ENCODE measurements around the gene AXIN1. TPM values are rescaled to one million over a fixed set of nuclear protein-coding genes. Genes with fewer than 3 reads are reported as not detected.

The AXIN1 gene
- total RNA-seq, 4 donors from 2014 or later, result 11.1 to 19.0 (median 15.0) TPM

GRCh38 chr16:275786-276232 lies 76.7 kb downstream of the AXIN1 start, which contains the start of gene RGS11:
Gene RGS11, minus strand, starts transcription at chr16:275944. Its CDS starts 33 bp downstream, at chr16:275911.
- no peak for TF ChIP-seq CTCF (IDR thresholded peaks at IDR 0.05; ENCODE audit: low read depth)

- TF ChIP-seq CTCF (IDR thresholded peaks at IDR 0.05; ENCODE audit: low read depth), result no peak
These were observed 77.4 kb downstream of the AXIN1 start for GRCh38 chr16:275041-275641.

- TF ChIP-seq CTCF (IDR thresholded peaks at IDR 0.05; ENCODE audit: low read depth), result no peak
These were observed 78.7 kb downstream of the AXIN1 start for GRCh38 chr16:273547-274421.

- no peak for TF ChIP-seq CTCF (IDR thresholded peaks at IDR 0.05; ENCODE audit: low read depth)
These were observed 79.6 kb downstream of the AXIN1 start for GRCh38 chr16:272633-273546.

GRCh38 chr16:270381-271255 lies 81.9 kb downstream of the AXIN1 start:
- no peak for TF ChIP-seq CTCF (IDR thresholded peaks at IDR 0.05; ENCODE audit: low read depth)

- no peak for TF ChIP-seq CTCF (IDR thresholded peaks at IDR 0.05; ENCODE audit: low read depth)
These were observed 83.3 kb downstream of the AXIN1 start for GRCh38 chr16:269061-269796.
